GM19240 (cell line): Measurements from ENCODE around the gene AP2A2.
"Not testable (repeated sequence)": the region's sequence is repeated elsewhere in the genome, so short reads cannot be mapped to it uniquely, and the experiment has no call there.

Source experiments
- DNase-seq: peaks from one replicate; pipeline ENCODE4 v3.0.0; 2011; ENCODE audit warnings: low spot score; ENCODE audit not compliant: insufficient read length

Gene AP2A2

DNA sequence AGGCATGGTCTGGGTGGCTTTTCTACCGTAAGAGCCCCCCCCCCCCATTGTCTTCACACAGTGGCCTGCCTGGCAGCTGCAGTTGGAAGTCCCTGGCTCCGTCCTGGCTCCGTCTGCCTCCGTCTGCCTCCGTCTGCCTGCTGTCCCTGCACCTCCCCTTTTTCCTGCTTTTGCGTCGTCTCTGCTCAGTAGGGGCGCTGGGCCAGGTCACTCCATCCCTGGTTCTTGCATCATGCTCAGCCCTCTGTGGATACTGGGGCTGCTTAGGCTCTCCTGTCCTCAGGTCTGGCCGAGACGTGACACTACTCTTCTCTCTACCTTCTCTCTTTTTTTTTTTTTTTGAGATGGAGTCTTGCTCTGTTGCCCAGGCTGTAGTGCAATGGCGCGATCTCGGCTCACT is 27.8 kb downstream of the AP2A2 start:
- no peak for DNase-seq

- DNase-seq, result no peak
These were observed 28.9 kb downstream of the AP2A2 start for GRCh38 chr11:954392-955153.

- no peak for DNase-seq
These were observed 29.7 kb downstream of the AP2A2 start for GRCh38 chr11:955154-956063.

DNA sequence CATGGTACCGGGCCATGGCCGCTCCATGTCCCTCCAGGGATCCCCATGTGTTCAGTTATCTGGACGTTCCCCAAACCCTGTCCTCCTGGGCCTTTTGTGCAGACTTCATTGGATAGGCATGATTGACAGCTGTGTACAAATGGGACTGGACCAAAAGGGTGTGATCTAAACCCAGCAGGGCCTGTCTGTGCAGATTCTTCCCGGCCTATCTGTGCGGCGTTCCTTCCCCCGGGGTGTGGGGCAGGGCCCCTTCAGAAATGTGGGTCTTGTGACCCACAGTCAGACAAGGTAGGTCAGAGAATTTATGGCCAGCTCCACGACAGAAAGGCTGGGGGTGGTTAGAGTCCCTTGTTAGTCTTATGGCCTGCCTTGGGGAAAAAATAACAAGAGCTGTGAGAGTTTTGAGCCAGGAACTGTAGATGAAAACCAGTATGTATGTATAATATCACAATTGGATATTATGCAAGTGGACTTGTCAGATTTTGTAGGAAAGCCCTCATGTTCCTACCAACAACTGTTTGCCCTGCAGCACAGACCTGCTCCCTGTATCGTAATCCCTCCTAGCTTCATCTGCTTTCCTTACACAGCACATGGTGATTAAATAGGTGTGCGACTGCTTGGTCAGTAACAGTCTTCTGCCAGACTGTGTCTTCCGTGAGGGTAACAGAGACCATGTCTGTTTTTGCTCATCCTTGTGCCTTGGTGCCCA is 31.7 kb downstream of the AP2A2 start:
- DNase-seq, result no peak

DNA sequence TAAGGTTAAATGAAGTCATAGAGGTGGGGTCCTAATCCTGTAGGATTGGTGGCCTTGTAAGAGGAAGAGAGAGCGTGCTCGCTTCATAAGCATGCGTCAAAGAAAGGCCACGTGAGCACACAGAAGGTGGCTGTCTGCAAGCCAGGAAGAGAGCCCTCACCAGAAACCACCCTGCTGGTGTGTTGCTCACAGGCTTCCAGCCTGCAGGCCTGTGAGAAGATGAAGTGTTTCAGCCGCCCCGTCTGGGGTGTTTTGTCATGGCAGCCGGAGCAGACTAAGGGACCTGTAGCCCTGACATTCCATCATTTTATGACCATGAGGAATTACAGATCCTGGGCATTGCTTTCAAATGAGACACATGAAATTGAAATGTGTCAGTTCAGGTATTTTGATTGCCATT is 32.4 kb downstream of the AP2A2 start:
- no peak for DNase-seq

- no peak for DNase-seq
These were observed 33.4 kb downstream of the AP2A2 start for GRCh38 chr11:959027-959426.

- no peak for DNase-seq
These were observed 33.9 kb downstream of the AP2A2 start for GRCh38 chr11:959608-960007.

- not testable (repeated sequence) for DNase-seq
These were observed 35.7 kb downstream of the AP2A2 start for GRCh38 chr11:961310-961920.

GRCh38 chr11:961921-962320 is 36.3 kb downstream of the AP2A2 start:
- no peak for DNase-seq

- no peak for DNase-seq
These were observed 37.0 kb downstream of the AP2A2 start for GRCh38 chr11:962688-963087.

- no peak for DNase-seq
These were observed 38.2 kb downstream of the AP2A2 start for GRCh38 chr11:963852-964251.

DNA sequence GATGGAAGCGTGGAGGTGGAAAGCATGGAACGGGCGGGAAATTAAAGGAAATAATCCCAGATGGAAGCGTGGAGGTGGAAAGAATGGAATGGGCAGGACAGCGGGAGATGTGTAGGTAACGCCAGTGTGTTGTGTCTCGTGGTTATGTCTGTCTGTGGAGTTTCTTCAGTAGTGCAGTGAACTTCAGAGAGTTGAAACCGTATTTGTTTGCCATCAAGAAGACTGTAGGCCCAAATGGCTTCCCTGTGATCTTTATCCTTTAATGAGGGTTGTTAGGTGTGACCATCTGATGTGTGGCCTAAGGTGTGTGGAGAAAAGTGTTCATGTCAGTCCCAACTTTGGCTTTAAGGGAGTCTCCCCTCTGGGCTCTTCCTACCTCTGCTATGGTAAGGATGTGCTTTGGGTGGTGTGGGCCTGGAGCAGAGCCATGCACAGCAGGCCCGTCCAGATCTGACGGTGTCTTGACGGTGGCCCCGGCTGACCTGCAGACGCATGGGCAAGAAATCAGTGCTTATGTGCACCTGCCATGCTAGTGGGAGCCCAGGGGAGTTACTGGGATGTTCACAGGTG is 39.6 kb downstream of the AP2A2 start:
- no peak for DNase-seq

DNA sequence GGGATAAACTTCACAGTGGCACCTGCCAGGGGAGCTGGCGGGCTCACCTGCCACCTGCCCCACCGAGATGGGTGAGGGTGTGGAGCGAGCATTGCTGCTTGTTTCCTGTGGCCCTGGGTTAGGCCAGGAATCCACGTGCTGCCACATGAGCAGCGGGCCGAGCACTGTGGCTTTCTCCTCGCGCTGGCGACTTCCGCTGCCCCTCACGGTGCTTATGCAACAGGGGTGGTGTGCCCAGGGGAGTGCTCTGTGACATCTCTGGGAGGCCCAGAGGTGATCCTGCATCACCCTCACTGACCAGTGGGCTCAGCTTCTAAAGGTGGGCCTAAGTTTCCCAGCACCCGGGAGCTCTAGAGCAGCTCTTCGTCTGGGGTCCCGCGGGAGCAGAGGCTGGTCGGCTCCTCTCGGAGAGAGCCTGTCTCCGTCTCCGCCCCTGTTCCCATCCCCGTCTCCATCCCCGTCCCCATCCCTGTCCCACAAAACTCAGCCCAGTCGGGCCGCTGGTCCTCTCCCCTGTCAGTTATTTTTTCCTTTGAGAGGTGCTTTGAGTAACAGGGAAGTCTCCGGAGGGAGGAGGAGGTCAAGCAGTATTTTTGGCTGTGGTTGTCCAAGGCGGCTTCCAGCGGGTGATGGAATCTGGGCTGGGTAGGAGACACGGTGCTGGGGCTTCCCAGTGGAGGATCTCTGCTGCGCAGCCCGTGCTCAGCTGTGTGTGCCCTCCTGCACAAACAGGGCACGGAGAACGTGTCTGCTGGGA is 42.5 kb downstream of the AP2A2 start:
- DNase-seq, result no peak

GRCh38 chr11:968822-969221 is 43.2 kb downstream of the AP2A2 start:
- DNase-seq, result no peak

DNA sequence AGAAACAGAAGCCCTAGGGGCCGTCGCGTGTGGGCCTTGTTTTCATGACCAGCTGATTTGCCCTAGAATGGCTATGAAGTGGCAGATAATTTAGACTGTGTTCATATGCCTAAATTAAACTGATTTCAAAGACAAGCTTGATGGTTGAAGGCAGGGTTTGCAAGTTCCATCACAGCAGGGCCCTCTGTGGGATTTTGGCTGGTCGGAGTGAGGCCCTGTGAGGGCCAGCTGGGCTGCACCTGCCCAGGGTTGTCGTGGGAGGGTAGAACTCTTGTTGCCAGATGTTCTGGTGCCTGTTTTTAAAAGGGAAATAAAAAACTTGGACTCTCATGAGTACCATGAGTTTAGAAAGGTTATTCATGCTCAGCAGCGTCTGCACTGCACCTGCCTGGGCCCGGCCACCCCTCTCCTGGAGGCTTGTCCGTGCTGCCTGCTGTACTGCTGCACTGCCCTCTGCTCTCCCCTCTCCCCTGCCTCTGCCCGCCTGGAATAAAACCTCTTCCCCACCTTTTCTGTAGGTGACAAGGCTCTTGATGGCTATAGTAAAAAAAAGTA is 44.1 kb downstream of the AP2A2 start:
- DNase-seq, result no peak

GRCh38 chr11:970319-970871 is 44.7 kb downstream of the AP2A2 start:
- DNase-seq, result no peak

DNA sequence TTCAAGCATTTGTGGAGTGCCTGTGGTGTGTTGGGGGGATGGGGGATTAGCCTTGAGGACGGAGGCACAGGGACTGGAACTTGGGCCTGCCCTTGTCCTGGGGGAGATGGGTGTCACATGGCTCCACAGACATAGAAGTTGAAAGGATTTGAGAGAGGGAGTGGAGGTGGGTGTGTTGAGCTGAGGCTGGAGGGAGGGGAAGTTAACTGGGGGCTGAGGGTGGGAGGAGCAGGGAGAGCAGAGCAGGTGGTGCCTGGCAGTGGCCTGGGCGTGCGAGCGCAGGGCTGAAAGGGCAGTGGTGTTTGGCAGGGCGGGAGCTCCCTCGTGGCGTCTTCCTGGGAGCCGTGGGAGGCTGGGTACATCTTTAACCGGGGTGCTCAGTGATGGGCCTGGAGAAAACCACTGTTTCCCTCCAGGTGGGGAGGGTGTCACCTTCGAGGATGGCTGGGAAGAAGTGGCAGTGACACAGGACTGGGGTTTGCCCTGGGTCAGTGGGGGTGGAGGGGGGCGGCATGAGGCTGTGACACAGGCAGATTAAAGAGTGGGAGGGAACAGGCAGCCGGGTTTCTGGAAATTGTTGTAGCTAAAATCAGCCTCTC is 45.5 kb downstream of the AP2A2 start:
- no peak for DNase-seq

DNA sequence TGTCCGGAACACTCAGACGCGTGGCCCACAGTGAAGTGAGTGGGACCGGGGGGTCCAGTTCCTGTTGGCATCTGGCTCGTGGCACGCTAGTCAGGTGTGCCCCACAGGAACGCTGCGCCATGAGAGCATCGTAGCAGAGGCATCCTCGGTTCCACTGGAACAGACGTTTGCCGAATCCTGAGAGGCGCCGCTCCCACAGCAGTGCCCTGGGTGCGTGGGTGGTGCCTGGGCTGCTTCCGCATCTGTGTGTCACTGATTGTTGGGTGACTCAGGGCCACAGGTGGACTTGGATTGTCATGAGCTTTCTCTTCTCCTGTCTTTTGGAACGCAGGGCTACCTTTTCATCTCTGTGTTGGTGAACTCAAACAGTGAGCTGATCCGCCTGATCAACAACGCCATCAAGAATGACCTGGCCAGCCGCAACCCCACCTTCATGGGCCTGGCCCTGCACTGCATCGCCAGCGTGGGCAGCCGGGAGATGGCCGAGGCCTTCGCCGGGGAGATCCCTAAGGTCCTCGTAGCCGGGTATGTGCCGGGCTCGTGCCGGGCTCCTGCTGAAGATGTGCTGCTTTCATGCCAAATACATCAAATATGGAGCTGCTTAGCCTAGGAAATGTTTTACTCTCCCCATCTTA is 46.2 kb downstream of the AP2A2 start:
- no peak for DNase-seq
